ENCODE results near the gene VIM.

DNA sequence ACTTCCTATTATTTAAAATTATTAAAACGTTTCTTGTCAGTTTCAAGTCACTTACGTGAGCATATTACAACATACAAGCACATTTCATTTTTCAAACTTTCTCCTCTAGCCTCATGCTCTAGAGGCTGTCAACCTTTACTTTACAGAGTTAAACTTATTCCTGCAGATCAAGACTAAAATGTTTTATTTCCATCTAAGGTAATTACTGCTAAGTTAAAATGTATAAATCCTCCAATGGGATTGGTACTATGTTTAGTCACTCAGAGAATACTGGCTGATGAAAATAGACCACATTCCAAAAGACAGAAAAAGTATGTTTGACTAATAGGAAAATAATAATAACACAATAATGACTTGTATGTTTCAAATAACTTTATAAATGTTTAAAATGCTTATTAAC lies 18.2 kb upstream of the VIM start:
- TF ChIP-seq, protein P1, sequence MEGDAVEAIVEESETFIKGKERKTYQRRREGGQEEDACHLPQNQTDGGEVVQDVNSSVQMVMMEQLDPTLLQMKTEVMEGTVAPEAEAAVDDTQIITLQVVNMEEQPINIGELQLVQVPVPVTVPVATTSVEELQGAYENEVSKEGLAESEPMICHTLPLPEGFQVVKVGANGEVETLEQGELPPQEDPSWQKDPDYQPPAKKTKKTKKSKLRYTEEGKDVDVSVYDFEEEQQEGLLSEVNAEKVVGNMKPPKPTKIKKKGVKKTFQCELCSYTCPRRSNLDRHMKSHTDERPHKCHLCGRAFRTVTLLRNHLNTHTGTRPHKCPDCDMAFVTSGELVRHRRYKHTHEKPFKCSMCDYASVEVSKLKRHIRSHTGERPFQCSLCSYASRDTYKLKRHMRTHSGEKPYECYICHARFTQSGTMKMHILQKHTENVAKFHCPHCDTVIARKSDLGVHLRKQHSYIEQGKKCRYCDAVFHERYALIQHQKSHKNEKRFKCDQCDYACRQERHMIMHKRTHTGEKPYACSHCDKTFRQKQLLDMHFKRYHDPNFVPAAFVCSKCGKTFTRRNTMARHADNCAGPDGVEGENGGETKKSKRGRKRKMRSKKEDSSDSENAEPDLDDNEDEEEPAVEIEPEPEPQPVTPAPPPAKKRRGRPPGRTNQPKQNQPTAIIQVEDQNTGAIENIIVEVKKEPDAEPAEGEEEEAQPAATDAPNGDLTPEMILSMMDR (conservative IDR thresholded peaks at IDR 0.05; ENCODE audit: low read length), result no peak
- no peak for TF ChIP-seq EZH2phosphoT487 (IDR thresholded peaks at IDR 0.05; ENCODE audit: borderline replicate concordance, low read depth, low read length)
